ENCODE results near the gene EPOP. TPM values are rescaled to one million over a fixed set of nuclear protein-coding genes. Genes with fewer than 3 reads are reported as not detected.

Gene EPOP
- total and polyA plus RNA-seq, 2 of the 13 experiments (the other 11 are each of a cell fraction or from before 2014, with no cell fraction given): 14.7 to 37.8 TPM

DNA sequence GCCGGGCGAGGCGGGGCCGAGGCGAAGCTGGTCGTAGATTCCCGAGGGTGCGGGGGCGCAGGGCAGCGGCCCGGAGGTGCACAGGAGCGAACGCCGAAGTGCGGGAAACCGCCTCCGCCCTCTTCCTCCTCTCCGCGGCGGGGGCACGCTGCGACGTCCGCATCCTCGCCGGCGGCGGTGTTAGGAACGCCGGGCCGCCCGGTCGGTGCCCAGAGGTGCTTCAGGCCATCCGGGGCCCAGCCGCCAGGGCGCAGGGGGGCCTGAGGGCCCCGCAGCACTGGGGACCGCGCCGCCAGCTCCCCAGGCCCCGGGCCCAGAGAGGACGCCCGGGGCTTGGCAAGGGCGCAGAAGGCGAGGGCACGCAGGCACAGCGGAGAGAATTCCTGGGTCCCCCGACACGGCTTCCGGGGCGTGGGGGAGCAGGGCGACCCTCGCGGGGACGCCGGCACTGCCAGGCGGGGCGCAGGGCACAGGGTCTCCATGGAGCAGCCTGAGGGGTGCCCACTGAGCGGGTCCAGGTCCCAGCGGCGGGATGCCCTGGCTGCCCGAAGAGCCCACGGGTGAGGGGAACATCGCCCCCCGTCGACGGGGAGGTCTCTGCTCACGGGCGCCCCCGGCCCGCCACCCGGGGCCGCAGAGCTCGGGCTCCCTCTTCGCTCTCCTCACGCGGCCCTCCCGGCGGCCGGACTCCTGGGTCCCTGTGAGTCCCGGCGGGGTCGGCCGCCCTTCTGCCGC is 576 bp downstream of the EPOP start (continued):
- TF ChIP-seq, protein P1, sequence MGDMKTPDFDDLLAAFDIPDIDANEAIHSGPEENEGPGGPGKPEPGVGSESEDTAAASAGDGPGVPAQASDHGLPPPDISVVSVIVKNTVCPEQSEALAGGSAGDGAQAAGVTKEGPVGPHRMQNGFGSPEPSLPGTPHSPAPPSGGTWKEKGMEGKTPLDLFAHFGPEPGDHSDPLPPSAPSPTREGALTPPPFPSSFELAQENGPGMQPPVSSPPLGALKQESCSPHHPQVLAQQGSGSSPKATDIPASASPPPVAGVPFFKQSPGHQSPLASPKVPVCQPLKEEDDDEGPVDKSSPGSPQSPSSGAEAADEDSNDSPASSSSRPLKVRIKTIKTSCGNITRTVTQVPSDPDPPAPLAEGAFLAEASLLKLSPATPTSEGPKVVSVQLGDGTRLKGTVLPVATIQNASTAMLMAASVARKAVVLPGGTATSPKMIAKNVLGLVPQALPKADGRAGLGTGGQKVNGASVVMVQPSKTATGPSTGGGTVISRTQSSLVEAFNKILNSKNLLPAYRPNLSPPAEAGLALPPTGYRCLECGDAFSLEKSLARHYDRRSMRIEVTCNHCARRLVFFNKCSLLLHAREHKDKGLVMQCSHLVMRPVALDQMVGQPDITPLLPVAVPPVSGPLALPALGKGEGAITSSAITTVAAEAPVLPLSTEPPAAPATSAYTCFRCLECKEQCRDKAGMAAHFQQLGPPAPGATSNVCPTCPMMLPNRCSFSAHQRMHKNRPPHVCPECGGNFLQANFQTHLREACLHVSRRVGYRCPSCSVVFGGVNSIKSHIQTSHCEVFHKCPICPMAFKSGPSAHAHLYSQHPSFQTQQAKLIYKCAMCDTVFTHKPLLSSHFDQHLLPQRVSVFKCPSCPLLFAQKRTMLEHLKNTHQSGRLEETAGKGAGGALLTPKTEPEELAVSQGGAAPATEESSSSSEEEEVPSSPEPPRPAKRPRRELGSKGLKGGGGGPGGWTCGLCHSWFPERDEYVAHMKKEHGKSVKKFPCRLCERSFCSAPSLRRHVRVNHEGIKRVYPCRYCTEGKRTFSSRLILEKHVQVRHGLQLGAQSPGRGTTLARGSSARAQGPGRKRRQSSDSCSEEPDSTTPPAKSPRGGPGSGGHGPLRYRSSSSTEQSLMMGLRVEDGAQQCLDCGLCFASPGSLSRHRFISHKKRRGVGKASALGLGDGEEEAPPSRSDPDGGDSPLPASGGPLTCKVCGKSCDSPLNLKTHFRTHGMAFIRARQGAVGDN (CRISPR knock-in tag; IDR thresholded peaks at IDR 0.05): peak; percentile 68
- TF ChIP-seq ZNF543 (CRISPR knock-in tag; IDR thresholded peaks at IDR 0.05) (no peak), RBAK (CRISPR knock-in tag; IDR thresholded peaks at IDR 0.05) (no peak), ZNF83 (CRISPR knock-in tag; IDR thresholded peaks at IDR 0.05; ENCODE audit: borderline replicate concordance) (no peak), ZFP41 (CRISPR knock-in tag; IDR thresholded peaks at IDR 0.05; ENCODE audit: borderline replicate concordance) (no peak), POLR2AphosphoS2 (IDR thresholded peaks at IDR 0.05; ENCODE audit: low read depth, low read length) (no peak), NCOA1 (CRISPR knock-in tag; IDR thresholded peaks at IDR 0.05) (no peak), ZSCAN30 (CRISPR knock-in tag; IDR thresholded peaks at IDR 0.05) (no peak), THAP11 (CRISPR knock-in tag; IDR thresholded peaks at IDR 0.05) (no peak), SMAD3 (CRISPR knock-in tag; IDR thresholded peaks at IDR 0.05) (no peak), ZNF430 (CRISPR knock-in tag; IDR thresholded peaks at IDR 0.05) (peak; percentile 16; the same call in 1 of the 2 replicates), MYC (CRISPR knock-in tag; IDR thresholded peaks at IDR 0.05; ENCODE audit: borderline replicate concordance) (no peak), U2AF1 (optimal IDR thresholded peaks at IDR 0.05; ENCODE audit: low read depth, low read length) (no peak)
- TF ChIP-seq, protein P2, sequence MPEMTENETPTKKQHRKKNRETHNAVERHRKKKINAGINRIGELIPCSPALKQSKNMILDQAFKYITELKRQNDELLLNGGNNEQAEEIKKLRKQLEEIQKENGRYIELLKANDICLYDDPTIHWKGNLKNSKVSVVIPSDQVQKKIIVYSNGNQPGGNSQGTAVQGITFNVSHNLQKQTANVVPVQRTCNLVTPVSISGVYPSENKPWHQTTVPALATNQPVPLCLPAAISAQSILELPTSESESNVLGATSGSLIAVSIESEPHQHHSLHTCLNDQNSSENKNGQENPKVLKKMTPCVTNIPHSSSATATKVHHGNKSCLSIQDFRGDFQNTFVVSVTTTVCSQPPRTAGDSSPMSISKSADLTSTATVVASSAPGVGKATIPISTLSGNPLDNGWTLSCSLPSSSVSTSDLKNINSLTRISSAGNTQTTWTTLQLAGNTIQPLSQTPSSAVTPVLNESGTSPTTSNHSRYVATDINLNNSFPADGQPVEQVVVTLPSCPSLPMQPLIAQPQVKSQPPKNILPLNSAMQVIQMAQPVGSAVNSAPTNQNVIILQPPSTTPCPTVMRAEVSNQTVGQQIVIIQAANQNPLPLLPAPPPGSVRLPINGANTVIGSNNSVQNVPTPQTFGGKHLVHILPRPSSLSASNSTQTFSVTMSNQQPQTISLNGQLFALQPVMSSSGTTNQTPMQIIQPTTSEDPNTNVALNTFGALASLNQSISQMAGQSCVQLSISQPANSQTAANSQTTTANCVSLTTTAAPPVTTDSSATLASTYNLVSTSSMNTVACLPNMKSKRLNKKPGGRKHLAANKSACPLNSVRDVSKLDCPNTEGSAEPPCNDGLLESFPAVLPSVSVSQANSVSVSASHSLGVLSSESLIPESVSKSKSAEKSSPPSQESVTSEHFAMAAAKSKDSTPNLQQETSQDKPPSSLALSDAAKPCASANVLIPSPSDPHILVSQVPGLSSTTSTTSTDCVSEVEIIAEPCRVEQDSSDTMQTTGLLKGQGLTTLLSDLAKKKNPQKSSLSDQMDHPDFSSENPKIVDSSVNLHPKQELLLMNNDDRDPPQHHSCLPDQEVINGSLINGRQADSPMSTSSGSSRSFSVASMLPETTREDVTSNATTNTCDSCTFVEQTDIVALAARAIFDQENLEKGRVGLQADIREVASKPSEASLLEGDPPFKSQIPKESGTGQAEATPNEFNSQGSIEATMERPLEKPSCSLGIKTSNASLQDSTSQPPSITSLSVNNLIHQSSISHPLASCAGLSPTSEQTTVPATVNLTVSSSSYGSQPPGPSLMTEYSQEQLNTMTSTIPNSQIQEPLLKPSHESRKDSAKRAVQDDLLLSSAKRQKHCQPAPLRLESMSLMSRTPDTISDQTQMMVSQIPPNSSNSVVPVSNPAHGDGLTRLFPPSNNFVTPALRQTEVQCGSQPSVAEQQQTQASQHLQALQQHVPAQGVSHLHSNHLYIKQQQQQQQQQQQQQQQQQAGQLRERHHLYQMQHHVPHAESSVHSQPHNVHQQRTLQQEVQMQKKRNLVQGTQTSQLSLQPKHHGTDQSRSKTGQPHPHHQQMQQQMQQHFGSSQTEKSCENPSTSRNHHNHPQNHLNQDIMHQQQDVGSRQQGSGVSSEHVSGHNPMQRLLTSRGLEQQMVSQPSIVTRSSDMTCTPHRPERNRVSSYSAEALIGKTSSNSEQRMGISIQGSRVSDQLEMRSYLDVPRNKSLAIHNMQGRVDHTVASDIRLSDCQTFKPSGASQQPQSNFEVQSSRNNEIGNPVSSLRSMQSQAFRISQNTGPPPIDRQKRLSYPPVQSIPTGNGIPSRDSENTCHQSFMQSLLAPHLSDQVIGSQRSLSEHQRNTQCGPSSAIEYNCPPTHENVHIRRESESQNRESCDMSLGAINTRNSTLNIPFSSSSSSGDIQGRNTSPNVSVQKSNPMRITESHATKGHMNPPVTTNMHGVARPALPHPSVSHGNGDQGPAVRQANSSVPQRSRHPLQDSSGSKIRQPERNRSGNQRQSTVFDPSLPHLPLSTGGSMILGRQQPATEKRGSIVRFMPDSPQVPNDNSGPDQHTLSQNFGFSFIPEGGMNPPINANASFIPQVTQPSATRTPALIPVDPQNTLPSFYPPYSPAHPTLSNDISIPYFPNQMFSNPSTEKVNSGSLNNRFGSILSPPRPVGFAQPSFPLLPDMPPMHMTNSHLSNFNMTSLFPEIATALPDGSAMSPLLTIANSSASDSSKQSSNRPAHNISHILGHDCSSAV (CRISPR knock-in tag; IDR thresholded peaks at IDR 0.05; ENCODE audit: borderline replicate concordance): no peak
- TF ChIP-seq, protein P3, sequence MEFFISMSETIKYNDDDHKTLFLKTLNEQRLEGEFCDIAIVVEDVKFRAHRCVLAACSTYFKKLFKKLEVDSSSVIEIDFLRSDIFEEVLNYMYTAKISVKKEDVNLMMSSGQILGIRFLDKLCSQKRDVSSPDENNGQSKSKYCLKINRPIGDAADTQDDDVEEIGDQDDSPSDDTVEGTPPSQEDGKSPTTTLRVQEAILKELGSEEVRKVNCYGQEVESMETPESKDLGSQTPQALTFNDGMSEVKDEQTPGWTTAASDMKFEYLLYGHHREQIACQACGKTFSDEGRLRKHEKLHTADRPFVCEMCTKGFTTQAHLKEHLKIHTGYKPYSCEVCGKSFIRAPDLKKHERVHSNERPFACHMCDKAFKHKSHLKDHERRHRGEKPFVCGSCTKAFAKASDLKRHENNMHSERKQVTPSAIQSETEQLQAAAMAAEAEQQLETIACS (CRISPR knock-in tag; IDR thresholded peaks at IDR 0.05): no peak
